Mucosa of stomach (tissue), 1 donor: Measurements from ENCODE around the gene ALS2CL.

ENCODE experiments used
- H3K27me3 ChIP-seq: one replicate; pipeline ENCODE4 v1.7.0; 2013; ENCODE audit warnings: mild to moderate bottlenecking, low read length; ENCODE audit not compliant: control insufficient read depth, insufficient read depth
- H3K36me3 ChIP-seq: one replicate; pipeline ENCODE4 v1.7.0; 2013; ENCODE audit warnings: low read length; ENCODE audit not compliant: control insufficient read depth, insufficient read depth
- H3K4me1 ChIP-seq: one replicate; pipeline ENCODE4 v1.7.0; 2013; ENCODE audit warnings: mild to moderate bottlenecking, low read length; ENCODE audit not compliant: control insufficient read depth, insufficient read depth
- H3K4me3 ChIP-seq: one replicate; pipeline ENCODE4 v1.7.0; 2013; ENCODE audit warnings: low read length
- H3K9ac ChIP-seq: one replicate; pipeline ENCODE4 v1.7.0; 2013; ENCODE audit warnings: mild to moderate bottlenecking, low read length, moderate library complexity
- H3K9me3 ChIP-seq: one replicate; pipeline ENCODE4 v1.7.0; 2013; ENCODE audit warnings: mild to moderate bottlenecking, low read length, moderate library complexity; ENCODE audit not compliant: control insufficient read depth
- donor health status: Pancreatic carcinoma.

Gene ALS2CL

DNA sequence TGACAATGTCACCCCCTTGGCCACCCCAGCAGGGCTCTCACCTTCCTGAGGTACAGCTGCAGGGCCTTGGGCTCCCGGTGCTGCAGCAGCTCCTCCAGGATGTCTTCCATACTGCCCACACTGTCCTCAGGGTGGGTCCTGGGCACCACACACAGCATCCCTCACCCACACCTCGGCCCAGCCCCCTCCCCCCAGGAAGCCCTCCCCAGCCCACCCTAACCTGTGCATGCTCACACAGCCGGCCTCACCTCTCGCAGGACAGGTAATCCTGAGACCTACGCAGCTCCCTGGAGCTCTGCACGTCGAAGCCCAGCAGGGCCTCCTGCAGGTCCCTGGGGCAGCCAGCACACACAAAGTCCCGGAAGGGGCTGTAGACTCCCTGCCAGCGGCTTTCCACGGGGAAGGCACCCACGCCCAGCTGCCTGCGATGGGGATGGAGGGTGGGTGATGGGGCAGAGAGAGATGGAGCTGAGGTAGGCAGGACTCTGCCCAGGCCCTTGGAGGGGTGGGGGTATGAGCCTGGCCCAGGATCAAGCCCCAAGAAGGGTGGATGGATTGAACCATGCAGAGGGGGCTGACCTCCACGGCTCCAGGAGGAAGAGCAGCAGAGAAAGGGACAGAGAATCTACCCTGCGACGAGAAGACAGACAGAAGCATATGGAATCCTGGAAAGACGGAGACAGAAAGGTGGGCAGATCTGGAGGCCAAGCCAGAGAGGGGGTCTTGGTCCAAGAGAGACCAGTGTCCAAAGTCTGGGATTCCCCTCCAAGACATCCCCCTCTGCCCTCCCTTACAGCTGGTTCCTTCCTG, 16.7 kb downstream of the ALS2CL start:
- H3K9me3 ChIP-seq, result no peaks in the 10 kb centered on the region
- H3K36me3 ChIP-seq, result no peaks in the 10 kb centered on the region
- H3K4me1 ChIP-seq, result no peaks in the 10 kb centered on the region
- H3K27me3 ChIP-seq, result no peaks in the 10 kb centered on the region
- H3K4me3 ChIP-seq, result no peak overlapping the region
- H3K9ac ChIP-seq, result no peak overlapping the region

DNA sequence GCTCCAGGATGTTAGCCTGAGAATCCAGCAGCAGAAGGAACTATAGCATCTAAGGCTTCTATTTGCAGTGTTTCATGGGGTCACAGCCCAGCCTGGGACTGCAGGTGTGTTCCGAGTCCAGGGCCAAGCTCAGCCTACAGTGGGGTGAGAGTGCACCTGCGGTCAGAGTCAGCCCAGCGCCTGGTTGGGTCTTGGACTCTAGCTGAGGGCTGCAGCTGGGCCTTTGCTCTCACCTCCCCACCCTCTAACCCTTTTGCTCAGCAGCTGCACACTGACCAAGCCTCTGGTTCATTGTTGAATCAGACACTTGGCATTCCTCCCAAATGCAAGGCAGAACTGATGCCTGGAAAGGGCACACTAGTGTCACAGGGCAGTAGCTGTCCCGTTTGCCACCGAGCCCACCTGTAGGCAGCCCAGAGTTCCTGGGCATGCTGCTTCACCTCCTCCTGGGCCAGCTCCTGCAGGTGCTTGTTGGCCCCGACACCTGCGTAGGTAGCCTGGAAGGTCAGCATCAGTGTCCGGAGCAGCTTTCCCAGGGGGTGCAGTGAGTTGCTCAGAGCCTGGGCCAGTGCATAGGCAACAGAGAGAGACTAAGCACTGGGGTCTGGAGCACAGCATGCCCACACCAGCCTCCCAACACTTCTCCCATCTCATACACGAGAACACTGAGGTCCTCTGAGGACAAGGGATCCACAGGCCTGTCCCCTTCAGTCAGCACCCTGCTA, 17.5 kb downstream of the ALS2CL start:
- no peaks in the 10 kb centered on the region for H3K27me3 ChIP-seq
- H3K9me3 ChIP-seq, result no peaks in the 10 kb centered on the region
- no peak overlapping the region for H3K4me3 ChIP-seq
- H3K4me1 ChIP-seq, result no peaks in the 10 kb centered on the region
- no peak overlapping the region for H3K9ac ChIP-seq
- no peaks in the 10 kb centered on the region for H3K36me3 ChIP-seq

- H3K9ac ChIP-seq, result no peak overlapping the region
- H3K4me1 ChIP-seq, result no peaks in the 10 kb centered on the region
- H3K4me3 ChIP-seq, result no peak overlapping the region
- no peaks in the 10 kb centered on the region for H3K27me3 ChIP-seq
- H3K9me3 ChIP-seq, result no peaks in the 10 kb centered on the region
- no peaks in the 10 kb centered on the region for H3K36me3 ChIP-seq
These were observed 18.1 kb downstream of the ALS2CL start for GRCh38 chr3:46675426-46675825.

- H3K4me3 ChIP-seq, result no peak overlapping the region
- no peaks in the 10 kb centered on the region for H3K4me1 ChIP-seq
- no peak overlapping the region for H3K9ac ChIP-seq
- H3K27me3 ChIP-seq, result no peaks in the 10 kb centered on the region
- H3K36me3 ChIP-seq, result no peaks in the 10 kb centered on the region
- H3K9me3 ChIP-seq, result no peaks in the 10 kb centered on the region
These were observed 19.2 kb downstream of the ALS2CL start for GRCh38 chr3:46674031-46674845.

DNA sequence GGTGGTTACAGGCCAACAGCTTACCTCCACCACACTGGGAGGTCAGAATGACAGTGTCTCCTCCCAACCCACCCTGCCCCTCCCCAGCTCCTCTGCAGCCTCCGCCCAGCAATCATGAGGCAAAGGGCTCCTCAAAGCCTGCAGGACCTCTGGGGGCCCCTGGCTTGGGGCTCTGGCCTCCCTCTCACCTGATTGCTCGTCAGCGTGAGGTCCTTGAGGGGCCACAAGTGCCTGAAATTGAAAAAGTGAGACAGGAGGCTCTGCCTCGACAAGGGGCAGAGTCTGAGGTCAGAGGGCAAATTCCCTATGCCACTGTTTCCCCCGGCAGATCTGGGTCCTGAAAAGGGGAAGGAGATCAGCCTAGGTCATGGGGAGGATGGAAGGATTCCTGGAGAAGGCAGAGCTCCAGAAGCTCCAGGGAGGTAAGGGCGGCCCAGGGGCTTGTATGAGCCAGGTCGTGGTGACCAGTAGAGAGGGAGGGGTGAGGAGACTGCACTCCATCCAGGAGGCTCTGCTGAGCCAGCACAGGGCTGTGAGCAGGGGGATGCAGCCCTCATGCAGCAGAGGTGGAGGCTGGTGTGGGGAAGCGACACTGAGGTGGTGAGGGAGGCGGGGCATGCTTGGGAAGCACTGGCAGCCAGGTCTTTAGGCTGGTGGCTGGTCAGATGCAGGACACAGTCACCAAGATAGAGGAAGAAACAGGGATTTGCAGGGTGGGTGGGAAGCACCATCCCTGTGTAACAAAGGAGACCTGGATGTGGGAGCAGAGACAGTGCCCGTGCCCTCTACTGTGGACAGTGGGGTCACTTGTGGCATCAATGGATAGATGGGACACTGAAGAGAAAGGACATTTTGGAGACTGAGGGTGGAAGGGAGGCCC, 20.1 kb downstream of the ALS2CL start:
- Histone ChIP-seq H3K4me3 (no peak overlapping the region), H3K9me3 (no peaks in the 10 kb centered on the region), H3K9ac (no peak overlapping the region), H3K36me3 (no peaks in the 10 kb centered on the region), H3K27me3 (no peaks in the 10 kb centered on the region), H3K4me1 (no peaks in the 10 kb centered on the region)

- Histone ChIP-seq H3K4me1 (no peaks in the 10 kb centered on the region), H3K27me3 (peaks cover 4% of the 10 kb centered on the region), H3K4me3 (no peak overlapping the region), H3K36me3 (no peaks in the 10 kb centered on the region), H3K9me3 (no peaks in the 10 kb centered on the region), H3K9ac (no peak overlapping the region)
These were observed 21.2 kb downstream of the ALS2CL start for GRCh38 chr3:46672349-46672695.

GRCh38 chr3:46671541-46672348, 21.7 kb downstream of the ALS2CL start:
- Histone ChIP-seq H3K36me3 (no peaks in the 10 kb centered on the region), H3K9ac (no peak overlapping the region), H3K27me3 (peaks cover 9% of the 10 kb centered on the region), H3K4me3 (no peak overlapping the region), H3K9me3 (no peaks in the 10 kb centered on the region), H3K4me1 (no peaks in the 10 kb centered on the region)

DNA sequence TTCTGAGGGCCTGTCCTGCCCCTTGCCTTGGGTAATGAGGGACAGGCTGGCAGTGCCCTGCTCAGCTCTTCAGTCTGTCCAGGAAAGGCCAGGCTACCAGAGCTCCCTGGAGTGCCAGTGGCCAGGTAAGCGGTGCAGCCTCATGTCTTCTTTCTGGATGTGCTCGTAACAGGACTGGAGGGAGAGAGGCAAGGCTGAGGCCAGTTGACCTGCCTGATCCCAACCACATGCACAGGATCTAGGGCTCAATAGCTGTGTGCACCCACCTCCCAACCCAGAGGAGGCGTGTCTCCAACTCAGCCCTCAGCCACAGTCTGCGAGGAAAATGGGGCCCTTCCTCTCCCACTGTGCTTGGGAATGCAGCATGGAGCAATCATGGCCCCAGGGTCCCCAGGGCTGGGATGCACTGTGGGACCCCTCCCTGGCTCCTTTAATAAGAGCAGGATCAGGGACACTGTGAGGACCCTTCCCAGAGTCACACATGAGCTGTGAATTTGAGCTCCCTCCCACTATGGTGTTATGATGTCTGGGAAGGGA, 22.5 kb downstream of the ALS2CL start:
- no peaks in the 10 kb centered on the region for H3K4me1 ChIP-seq
- H3K27me3 ChIP-seq, result peaks cover 9% of the 10 kb centered on the region
- H3K9ac ChIP-seq, result no peak overlapping the region
- H3K36me3 ChIP-seq, result no peaks in the 10 kb centered on the region
- H3K4me3 ChIP-seq, result no peak overlapping the region
- H3K9me3 ChIP-seq, result no peaks in the 10 kb centered on the region

DNA sequence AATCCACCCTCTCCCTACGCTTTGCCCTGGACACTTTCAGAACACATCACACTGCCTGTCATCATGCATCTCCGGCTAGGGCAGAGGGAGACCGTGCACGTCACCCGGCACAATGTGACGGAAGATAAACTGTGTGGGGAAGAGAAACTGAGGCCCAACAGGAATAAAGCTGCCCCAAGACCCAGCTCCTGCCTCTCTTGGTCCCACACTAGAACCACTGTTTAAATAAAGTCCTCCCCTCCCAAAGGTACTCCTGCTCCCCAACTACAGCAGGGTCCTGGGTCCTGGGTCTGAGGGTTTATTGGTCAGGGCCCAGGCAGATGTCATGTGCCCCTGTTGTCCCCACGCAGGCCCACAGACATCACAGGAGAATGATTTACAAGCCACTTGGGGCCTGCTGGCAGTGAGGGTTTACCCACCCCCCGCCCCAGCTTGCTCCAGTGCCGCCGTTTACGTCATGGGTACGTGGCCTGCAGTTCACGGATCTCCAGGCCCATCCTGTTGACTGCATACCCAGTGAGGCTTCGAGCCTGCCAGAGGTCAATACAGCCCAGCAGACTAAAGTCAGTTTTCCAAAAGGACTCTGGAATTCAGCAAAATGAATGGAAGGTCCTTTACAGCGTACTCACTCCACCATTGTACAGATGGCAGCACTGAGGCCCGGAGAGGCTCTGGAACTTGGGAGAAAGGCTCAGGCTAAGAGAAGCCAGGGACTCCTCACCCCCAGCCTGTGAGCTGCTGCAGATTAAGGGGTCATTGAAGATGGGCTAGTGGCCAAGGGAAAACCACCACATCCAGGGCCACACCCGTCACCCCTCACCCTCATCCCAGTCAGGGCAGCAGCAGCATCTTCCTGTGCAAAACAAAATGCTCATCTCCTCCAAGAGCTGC, 23.2 kb downstream of the ALS2CL start:
- no peaks in the 10 kb centered on the region for H3K9me3 ChIP-seq
- H3K9ac ChIP-seq, result no peak overlapping the region
- H3K36me3 ChIP-seq, result no peaks in the 10 kb centered on the region
- no peak overlapping the region for H3K4me3 ChIP-seq
- H3K4me1 ChIP-seq, result no peaks in the 10 kb centered on the region
- H3K27me3 ChIP-seq, result peaks cover 9% of the 10 kb centered on the region
